Stimulated activated effector memory CD8-positive, alpha-beta T cell treated with anti-CD3 and anti-CD28 coated beads, Interleukin-12 subunit alpha, Interleukin-12 subunit beta, amount 100 ng/mL, for 72 hours (primary cell): ENCODE data around the gene TMEM123.

ENCODE experiments used
- ATAC-seq: fragments of 150-1000 bp; cut with Tn5 transposase; 2 replicates; pipeline ENCODE4 v1.10.0; 2021
- DNase-seq, 2 donors: peaks; one replicate each; pipeline ENCODE4 v3.0.0; 2021 to 2022; ENCODE audit warnings: low spot score in 2 of 2
- H3K27ac Mint-ChIP-seq: one replicate; pipeline ENCODE4 v1.8.0; 2022; ENCODE audit warnings: mild to moderate bottlenecking, mixed read lengths
- H3K36me3 Mint-ChIP-seq: one replicate; pipeline ENCODE4 v1.8.0; 2022; ENCODE audit warnings: mild to moderate bottlenecking, mixed read lengths
- H3K4me1 Mint-ChIP-seq: one replicate; pipeline ENCODE4 v1.8.0; 2022; ENCODE audit warnings: mixed read lengths
- H3K4me3 Mint-ChIP-seq: one replicate; pipeline ENCODE4 v1.8.0; 2022; ENCODE audit warnings: mild to moderate bottlenecking, mixed read lengths
- H3K9me3 Mint-ChIP-seq: one replicate; pipeline ENCODE4 v1.8.0; 2022; ENCODE audit warnings: mixed read lengths

Gene TMEM123

DNA sequence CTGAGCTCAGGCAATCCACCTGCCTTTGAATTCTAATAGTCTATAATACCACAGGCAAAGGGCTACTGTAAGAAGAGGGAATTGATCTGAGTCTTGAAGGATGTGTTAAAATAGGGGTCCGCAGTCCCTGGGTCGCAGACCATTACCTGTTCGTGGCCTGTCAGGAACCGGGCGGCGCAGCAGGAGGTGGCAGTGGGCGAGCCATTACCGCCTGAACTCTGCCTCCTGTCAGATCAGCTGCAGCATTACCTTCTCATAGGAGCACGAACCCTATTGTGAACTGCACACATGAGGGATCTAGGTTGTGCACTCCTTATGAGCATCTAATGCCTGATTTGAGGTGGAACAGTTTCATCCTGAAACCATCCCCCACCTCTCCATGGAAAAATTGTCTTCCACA, 11.5 kb upstream of the TMEM123 start:
- Mint-ChIP-seq H3K4me1 (peaks cover 39% of the 10 kb centered on the region), H3K4me3 (no peak overlapping the region), H3K9me3 (no peaks in the 10 kb centered on the region), H3K36me3 (no peaks in the 10 kb centered on the region), H3K27ac (peak overlapping the region; percentile 23)
- DNase-seq = peak in 1 of 2 donors; percentile 35
- ATAC-seq = no peak

DNA sequence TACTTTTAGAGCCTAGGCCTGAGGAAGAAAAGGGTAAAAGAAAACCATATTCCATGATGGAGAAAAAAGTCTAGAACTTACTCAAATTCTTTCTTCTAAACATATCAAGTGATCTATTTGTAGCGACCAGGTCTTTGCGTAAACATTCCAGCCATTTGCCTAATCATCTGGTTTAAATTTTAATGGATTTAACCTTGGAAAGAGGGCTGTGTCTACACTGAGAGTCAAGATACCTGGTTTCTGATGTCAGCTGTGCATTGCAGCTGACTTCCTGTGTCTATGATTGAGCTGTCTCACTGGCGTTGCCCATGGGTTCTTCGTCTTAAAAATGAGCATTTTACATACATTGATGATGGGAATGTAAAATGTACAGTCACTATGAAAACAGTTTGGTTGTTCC, 10.0 kb upstream of the TMEM123 start:
- Mint-ChIP-seq H3K27ac (no peak overlapping the region), H3K4me1 (peaks cover 53% of the 10 kb centered on the region), H3K9me3 (no peaks in the 10 kb centered on the region), H3K36me3 (no peaks in the 10 kb centered on the region), H3K4me3 (no peak overlapping the region)
- peak in 1 of 2 donors; percentile 23 for DNase-seq
- ATAC-seq = no peak

DNA sequence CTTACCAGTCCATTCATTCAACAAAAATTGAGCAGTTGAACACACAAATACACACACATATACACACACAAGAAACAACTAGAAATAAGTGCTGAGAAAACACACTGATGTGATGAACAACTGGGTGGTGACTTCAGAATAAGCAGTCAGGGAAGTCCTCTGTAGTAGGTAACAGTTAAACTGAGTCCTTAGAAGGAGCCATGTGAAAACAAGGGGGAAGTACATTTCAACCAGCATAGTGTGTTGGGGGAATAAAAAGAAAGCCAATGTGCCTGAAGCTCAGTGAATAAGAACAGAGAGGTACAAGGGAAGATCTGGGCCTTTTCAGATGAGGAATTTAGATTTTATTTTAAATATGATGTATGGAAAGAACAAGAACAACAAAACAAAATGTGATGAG, 6.8 kb upstream of the TMEM123 start:
- Mint-ChIP-seq H3K27ac (no peak overlapping the region), H3K36me3 (no peaks in the 10 kb centered on the region), H3K4me3 (no peak overlapping the region), H3K9me3 (no peaks in the 10 kb centered on the region), H3K4me1 (peaks cover 47% of the 10 kb centered on the region)
- peak; percentile 15 for ATAC-seq
- peak in 1 of 2 donors; percentile 29 for DNase-seq

DNA sequence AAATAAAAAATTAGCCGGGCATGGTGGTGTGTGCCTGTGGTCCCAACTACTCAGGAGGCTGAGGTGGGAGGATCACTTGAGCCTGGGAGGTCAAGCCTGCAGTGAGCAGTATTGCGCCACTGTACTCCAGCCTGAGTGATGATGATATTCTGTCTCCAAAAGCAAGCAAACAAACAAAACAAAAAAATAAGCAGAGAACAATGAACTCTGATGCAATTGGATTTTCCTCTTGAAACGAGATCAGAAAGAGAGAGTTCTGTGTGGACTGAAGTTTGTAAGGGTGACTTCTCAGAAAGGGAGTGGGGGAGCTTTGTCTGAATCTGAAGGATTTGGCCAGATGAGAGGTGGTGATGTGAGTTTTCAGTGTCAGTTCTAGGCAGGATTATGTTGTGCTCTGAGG, 6.0 kb upstream of the TMEM123 start:
- ATAC-seq (no peak), DNase-seq (peak in 1 of 2 donors; percentile 42)
- H3K4me1 Mint-ChIP-seq = peaks cover 41% of the 10 kb centered on the region
- no peaks in the 10 kb centered on the region for H3K9me3 Mint-ChIP-seq
- H3K27ac Mint-ChIP-seq = peak overlapping the region; percentile 4
- no peaks in the 10 kb centered on the region for H3K36me3 Mint-ChIP-seq
- H3K4me3 Mint-ChIP-seq = no peak overlapping the region

DNA sequence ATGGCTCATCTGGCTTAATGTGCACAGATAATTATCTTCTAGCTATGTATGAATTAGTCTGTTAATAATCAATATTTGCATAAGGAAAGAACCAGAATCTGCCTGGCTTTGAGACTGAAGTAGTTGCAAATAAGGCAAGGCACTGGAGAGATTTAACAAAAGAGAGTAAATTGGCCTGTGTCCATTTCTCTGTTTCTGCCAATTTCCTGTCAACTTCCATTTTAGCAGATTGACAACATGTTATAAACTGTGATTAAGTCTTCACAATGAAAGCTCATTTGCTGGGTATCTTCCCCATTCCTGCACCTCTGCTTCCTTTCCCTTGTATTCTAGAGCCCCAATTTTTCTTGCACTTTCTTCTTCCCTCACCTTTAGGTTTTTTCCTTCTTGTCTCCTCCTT, 5.3 kb upstream of the TMEM123 start:
- no peak overlapping the region for H3K4me3 Mint-ChIP-seq
- no peak overlapping the region for H3K27ac Mint-ChIP-seq
- no peak for ATAC-seq

DNA sequence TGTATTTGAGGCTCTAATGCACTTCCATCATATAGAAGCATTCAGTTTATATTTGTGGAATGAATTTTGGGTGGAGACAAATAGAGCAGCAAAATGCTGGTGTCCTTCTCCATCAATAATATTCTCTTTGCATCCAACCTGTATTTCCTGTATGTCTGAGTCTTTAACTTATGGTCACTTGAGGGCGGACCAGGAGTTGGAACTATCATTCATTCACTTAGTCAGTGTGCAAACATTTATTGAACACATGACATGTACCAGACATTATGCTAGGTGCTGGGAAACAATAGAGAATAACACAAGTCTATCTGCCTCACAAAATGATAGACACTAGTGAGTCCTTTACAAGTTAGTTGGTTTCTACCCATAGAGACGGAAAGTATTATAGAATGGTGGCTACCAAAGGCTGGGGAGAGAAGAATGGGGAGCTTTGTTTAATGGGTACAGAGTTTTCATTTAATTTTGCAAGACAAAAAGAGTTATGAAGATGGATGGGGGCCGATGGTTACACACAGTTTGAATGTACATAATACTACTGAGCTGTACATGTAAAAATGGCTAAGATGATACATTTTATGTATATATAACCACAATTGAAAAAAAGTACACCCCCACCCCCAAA, 4.6 kb upstream of the TMEM123 start:
- Mint-ChIP-seq H3K4me3 (no peak overlapping the region), H3K36me3 (peaks cover 8% of the 10 kb centered on the region), H3K4me1 (peaks cover 50% of the 10 kb centered on the region), H3K9me3 (no peaks in the 10 kb centered on the region), H3K27ac (no peak overlapping the region)
- peak; percentile 4 for ATAC-seq
- DNase-seq = peak in 1 of 2 donors; percentile 40

More for the DNA sequence above, 5.3 kb upstream of the TMEM123 start:
- H3K36me3 Mint-ChIP-seq = peaks cover 3% of the 10 kb centered on the region
- peaks cover 48% of the 10 kb centered on the region for H3K4me1 Mint-ChIP-seq
- peak in 1 of 2 donors; percentile 28 for DNase-seq
- H3K9me3 Mint-ChIP-seq = no peaks in the 10 kb centered on the region

DNA sequence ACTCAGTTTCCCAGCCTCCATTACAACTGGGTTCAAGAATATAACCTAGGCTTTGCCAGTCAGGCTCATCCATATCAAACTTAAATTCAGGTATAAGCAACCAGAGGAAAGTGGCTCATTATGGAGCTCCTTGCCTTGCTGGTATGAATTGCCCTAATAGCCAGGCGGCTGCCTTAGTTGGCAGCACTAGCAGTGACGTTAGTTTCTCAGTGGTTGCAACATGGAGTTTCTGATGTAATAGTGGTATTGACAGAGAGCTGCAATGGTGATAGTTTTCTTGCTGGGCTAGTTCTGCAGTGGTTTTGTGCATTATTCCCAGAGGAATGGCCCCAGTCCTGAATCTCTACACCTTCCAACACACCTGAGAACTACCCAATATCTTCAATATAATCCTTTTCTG, 3.8 kb upstream of the TMEM123 start:
- H3K9me3 Mint-ChIP-seq = no peaks in the 10 kb centered on the region
- DNase-seq = no peak
- peaks cover 55% of the 10 kb centered on the region for H3K4me1 Mint-ChIP-seq
- H3K36me3 Mint-ChIP-seq = peaks cover 16% of the 10 kb centered on the region
- no peak for ATAC-seq
- no peak overlapping the region for H3K4me3 Mint-ChIP-seq
- H3K27ac Mint-ChIP-seq = no peak overlapping the region

DNA sequence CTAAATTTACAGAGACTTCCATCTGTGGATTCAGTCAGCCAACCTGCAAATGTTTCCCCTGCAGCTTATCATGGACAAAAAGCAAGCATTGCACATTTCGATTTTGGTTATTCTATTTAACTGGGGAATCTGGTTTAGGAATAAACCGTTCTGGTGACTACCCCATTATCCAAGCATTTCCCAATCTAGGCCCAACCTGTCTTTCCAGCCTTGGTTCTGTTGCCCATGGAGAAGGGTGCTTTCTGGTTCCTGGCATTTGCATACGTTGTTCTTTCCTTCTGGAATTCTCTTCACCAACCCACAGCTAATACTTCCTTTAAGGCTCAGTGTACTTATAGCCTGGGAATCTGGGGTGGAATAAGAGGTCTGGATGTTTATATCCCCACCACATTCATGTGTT, 1.4 kb upstream of the TMEM123 start:
- Mint-ChIP-seq H3K4me3 (no peak overlapping the region), H3K4me1 (peaks cover 65% of the 10 kb centered on the region), H3K36me3 (peaks cover 19% of the 10 kb centered on the region), H3K27ac (no peak overlapping the region), H3K9me3 (no peaks in the 10 kb centered on the region)
- ATAC-seq (no peak), DNase-seq (no peak)

DNA sequence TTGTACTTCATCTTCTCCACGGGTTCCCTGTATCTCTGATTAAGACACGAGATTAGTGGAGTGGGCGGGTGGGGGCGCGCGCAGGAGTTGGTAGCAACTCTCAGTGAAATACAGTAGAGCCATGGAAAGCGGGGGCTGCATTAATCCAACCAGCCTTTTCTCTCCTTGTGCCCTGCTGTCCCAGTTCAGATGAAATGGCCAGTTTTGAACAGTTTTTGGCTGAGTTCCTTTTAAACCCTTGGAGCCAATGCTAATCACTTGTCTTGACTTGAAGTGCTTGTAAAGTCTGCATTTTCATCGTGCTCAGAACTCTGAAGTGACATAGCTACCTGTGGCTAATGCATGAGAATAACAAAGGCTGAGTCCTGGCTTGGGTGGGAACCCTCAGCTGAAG, 734 bp upstream of the TMEM123 start:
- Mint-ChIP-seq H3K9me3 (no peaks in the 10 kb centered on the region), H3K4me3 (peak overlapping the region; percentile 92), H3K36me3 (peaks cover 23% of the 10 kb centered on the region), H3K4me1 (peaks cover 65% of the 10 kb centered on the region), H3K27ac (peak overlapping the region; percentile 94)
- no peak for ATAC-seq
- no peak for DNase-seq

DNA sequence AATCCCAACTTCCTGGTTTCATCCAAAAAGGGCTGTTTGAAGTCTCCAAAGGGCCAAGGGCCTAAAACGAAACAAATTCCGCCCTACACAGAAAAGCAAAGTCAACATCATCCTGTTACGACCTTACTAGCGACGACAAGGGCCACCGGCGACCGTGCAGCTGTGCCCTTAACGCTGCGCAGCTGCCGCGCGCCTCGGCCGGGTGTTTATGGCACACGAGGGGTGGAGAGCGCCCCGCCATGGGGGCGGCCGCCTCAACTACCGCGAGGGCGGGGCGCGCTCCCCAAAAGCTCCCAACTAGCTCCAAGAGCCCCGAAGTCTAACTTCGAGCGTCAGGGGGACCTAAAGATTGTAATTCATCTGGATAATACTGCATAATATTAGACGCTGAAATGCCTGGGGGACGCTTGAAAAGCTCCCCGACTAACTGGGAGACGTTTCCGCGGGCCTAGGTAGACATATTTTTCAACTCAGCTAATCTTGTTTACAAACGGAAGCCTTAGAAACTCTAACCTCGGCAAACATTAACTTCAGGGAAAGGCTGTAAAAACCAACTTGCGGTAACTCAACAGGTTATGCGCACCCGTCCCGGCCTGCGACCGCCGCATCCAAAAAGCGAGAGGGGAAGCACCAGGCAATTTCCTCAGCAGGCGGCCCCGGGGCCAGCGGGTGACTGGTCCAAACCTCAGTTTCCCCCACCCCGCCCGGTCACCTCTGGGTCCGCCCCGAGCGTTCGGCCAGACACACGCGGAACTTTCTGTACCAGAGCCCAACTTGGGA, 694 bp downstream of the TMEM123 start:
- no peaks in the 10 kb centered on the region for H3K9me3 Mint-ChIP-seq
- peak; percentile 53 to 86 for DNase-seq
- H3K4me1 Mint-ChIP-seq = peaks cover 67% of the 10 kb centered on the region
- H3K27ac Mint-ChIP-seq = peak overlapping the region; percentile 94
- ATAC-seq = peak; percentile 77
- peak overlapping the region; percentile 92 for H3K4me3 Mint-ChIP-seq
- peaks cover 37% of the 10 kb centered on the region for H3K36me3 Mint-ChIP-seq

DNA sequence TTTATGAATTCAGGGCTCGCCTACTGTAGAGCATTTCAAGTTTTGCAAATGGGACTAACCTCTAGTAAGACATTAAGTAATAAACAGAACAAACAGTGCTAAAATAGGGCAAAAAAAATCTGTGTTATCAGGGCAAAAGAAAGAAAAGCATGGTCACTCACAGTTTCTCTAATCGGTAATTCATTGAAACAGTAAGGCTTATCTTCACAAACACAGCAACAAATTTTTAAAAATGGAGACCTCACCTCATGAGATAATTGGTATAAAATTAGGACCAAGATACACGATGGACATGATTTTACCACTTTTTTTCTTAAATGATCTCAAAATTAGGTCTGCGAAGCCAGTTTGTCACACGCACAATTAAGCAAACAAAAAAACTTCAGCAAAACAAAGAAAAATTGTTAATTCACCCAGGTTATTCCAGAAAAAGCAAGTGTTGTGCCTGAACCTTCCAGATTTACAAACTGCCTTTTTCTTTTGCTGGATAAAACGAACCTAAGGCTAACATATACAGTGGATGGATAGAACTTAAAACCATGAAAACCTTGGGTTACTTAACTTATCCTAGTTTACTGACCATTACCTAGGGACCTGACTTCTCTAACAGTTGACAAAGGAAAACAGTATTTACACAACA, 1.4 kb downstream of the TMEM123 start:
- peaks cover 44% of the 10 kb centered on the region for H3K36me3 Mint-ChIP-seq
- H3K4me1 Mint-ChIP-seq = peaks cover 74% of the 10 kb centered on the region
- DNase-seq (no peak), ATAC-seq (no peak)
- H3K4me3 Mint-ChIP-seq = peak overlapping the region; percentile 92
- no peaks in the 10 kb centered on the region for H3K9me3 Mint-ChIP-seq
- H3K27ac Mint-ChIP-seq = peak overlapping the region; percentile 94

DNA sequence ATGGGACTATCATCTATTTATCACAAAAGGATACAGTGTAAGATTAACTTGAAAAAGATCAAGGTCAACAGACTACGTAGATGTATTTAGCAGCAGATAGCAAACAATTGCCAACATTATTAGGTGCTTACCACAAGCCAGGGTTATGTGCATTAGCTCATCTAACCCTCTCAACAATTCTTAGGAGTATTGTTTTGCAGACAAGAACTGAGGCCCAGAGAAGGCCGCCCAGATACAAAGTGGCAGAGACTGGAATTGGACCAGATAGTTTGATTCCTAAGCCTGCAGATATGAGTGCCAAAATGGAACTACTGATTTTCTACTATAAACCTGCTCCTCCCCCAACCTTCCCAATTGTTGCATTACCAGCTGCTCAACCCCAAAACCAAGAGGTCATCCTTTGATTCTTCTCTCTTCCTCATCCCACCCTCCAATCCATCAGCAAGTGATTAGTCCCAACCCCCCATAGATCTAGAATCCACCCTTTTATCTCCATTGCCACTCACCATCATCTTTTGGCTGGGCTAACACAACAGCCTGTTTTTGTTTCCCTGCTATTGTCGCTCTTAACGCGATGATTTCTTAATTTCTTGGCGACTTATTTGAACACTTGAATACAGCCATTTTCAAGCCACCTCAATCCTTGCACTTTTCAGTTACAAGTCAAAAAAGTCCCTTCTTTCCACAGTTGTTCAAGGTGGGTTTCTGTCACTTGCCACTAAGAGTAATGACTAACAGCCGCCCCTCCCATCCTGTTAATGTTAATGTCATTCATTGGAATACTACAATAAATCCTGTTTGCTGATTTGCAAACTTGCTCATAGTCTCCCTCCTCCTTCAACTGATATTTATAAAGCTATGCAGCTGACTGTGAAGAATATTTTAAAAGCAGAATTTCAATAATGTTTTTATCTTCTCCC, 2.7 kb downstream of the TMEM123 start:
- H3K27ac Mint-ChIP-seq = peak overlapping the region; percentile 94
- ATAC-seq (no peak), DNase-seq (no peak)
- peaks cover 57% of the 10 kb centered on the region for H3K36me3 Mint-ChIP-seq
- H3K4me1 Mint-ChIP-seq = peaks cover 74% of the 10 kb centered on the region
- peak overlapping the region; percentile 92 for H3K4me3 Mint-ChIP-seq
- H3K9me3 Mint-ChIP-seq = no peaks in the 10 kb centered on the region

DNA sequence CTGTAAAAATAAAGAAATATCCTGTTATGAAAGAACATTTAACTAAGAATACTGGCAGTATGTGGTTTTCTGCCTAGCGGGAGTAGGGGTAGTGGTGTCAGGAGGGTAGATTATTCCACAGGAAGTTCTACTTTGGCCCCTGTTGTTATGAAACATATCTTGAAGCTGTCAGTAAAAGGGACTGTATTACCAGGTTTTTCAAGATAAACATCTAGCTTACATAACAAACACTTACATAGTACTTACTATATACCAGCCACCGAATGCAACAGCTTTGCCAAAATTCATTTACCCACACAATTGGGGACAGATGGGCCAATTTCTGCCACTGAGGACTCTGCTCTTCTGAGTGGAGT, 3.7 kb downstream of the TMEM123 start:
- H3K4me3 Mint-ChIP-seq = peak overlapping the region; percentile 92
- peaks cover 78% of the 10 kb centered on the region for H3K4me1 Mint-ChIP-seq
- H3K36me3 Mint-ChIP-seq = peaks cover 66% of the 10 kb centered on the region
- no peak overlapping the region for H3K27ac Mint-ChIP-seq
- no peaks in the 10 kb centered on the region for H3K9me3 Mint-ChIP-seq
- DNase-seq (no peak), ATAC-seq (no peak)

DNA sequence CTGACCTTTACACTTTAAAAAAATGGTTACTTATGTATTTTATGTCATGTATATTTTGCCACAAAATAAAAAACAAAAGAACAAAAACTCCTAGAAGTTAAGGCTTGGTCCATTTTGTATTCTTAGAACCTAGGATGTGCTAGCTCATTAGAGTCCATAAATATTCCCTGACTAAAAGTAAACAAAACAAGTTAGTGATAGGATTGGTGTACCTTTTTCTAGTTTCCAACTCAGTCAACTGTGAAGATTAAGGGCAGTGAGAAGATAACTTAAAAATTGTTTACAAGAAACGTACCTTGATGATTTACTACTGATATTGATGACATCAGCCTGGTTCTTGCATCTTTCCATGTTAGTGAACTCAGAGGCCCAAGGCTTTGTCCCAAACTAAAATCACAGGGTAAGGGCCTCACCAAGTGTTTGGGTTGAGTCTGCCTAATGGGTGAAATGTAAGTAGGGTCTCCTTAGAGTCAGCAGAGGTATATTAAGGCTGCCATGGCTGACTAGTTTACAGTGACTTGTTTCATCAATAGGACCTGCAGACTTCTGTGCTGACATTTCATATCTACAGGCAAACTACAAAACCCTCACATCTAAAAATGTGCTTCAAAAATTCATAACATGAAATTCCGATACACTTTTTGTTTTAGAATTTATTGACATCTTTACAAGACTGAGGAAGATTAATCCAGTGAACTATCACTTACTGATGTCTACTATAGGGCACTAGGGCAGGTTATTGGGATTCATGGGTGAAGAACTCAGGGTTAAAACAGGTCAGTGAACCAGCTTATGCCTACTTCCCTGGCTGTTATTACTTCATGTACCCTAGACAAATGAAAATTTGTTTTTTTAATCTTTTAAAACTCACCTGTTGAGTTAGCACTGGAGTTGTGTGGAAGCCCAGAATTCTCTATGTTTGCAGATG, 4.4 kb downstream of the TMEM123 start:
- DNase-seq = no peak
- H3K36me3 Mint-ChIP-seq = peaks cover 68% of the 10 kb centered on the region
- H3K4me1 Mint-ChIP-seq = peaks cover 81% of the 10 kb centered on the region
- ATAC-seq = no peak
- no peaks in the 10 kb centered on the region for H3K9me3 Mint-ChIP-seq
- H3K27ac Mint-ChIP-seq = peak overlapping the region; percentile 83
- H3K4me3 Mint-ChIP-seq = peak overlapping the region; percentile 92
